ENCODE results near the gene SPTLC3.

The SPTLC3 gene

GRCh38 chr20:12984863-12985262, 23.9 kb upstream of the SPTLC3 start:
- H3K4me3 ChIP-seq (ENCODE audit: low read length): no peak overlapping the region
- no peak for TF ChIP-seq CTCF (conservative IDR thresholded peaks at IDR 0.05; ENCODE audit: low read depth, low read length)
- DNase-seq (ENCODE audit: low read depth): no peak

GRCh38 chr20:12987261-12987660, 21.5 kb upstream of the SPTLC3 start:
- no peak for DNase-seq (ENCODE audit: low read depth)
- no peak for TF ChIP-seq CTCF (conservative IDR thresholded peaks at IDR 0.05; ENCODE audit: low read depth, low read length)
- no peak overlapping the region for H3K4me3 ChIP-seq (ENCODE audit: low read length)

- TF ChIP-seq CTCF (conservative IDR thresholded peaks at IDR 0.05; ENCODE audit: low read depth, low read length): no peak
- no peak for DNase-seq (ENCODE audit: low read depth)
- no peak overlapping the region for H3K4me3 ChIP-seq (ENCODE audit: low read length)
Measured at GRCh38 chr20:12989586-12990115, 19.1 kb upstream of the SPTLC3 start.

- no peak for TF ChIP-seq CTCF (conservative IDR thresholded peaks at IDR 0.05; ENCODE audit: low read depth, low read length)
- H3K4me3 ChIP-seq (ENCODE audit: low read length): no peak overlapping the region
- no peak for DNase-seq (ENCODE audit: low read depth)
Measured at GRCh38 chr20:12997128-12997655, 11.6 kb upstream of the SPTLC3 start.

- no peak for DNase-seq (ENCODE audit: low read depth)
- H3K4me3 ChIP-seq (ENCODE audit: low read length): no peak overlapping the region
- TF ChIP-seq CTCF (conservative IDR thresholded peaks at IDR 0.05; ENCODE audit: low read depth, low read length): no peak
Measured at GRCh38 chr20:12998046-12998445, 10.7 kb upstream of the SPTLC3 start.

GRCh38 chr20:12999201-12999600, 9.6 kb upstream of the SPTLC3 start:
- H3K4me3 ChIP-seq (ENCODE audit: low read length): no peak overlapping the region
- no peak for DNase-seq (ENCODE audit: low read depth)
- no peak for TF ChIP-seq CTCF (conservative IDR thresholded peaks at IDR 0.05; ENCODE audit: low read depth, low read length)

GRCh38 chr20:13002251-13002650, 6.5 kb upstream of the SPTLC3 start:
- DNase-seq (ENCODE audit: low read depth): no peak
- H3K4me3 ChIP-seq (ENCODE audit: low read length): no peak overlapping the region
- TF ChIP-seq CTCF (conservative IDR thresholded peaks at IDR 0.05; ENCODE audit: low read depth, low read length): no peak

All from retinal pigment epithelial cell (primary cell).